GM12878 (cell line): ENCODE results near the gene COL13A1.

Experiments used
- ESRRA ChIP-seq: IDR thresholded peaks from 2 replicates; pipeline ENCODE4 v1.6.1; 2012; ENCODE audit warnings: mild to moderate bottlenecking, low read length, improper control_type of control experiment
- EZH2 ChIP-seq: IDR thresholded peaks from 2 replicates; pipeline ENCODE4 v1.6.1; 2012; ENCODE audit warnings: low read depth, mild to moderate bottlenecking, control low read depth, inconsistent platforms, low read length, borderline replicate concordance; ENCODE audit not compliant: control insufficient read depth
- GABPA ChIP-seq: IDR thresholded peaks from 2 replicates; pipeline ENCODE4 v1.6.1; 2014; ENCODE audit warnings: antibody characterized with exemption, low read depth, mild to moderate bottlenecking, inconsistent platforms
- POU2F2 ChIP-seq: IDR thresholded peaks from 3 replicates; pipeline ENCODE4 v1.6.1; 2011; ENCODE audit warnings: low read depth, mild to moderate bottlenecking, low read length, borderline replicate concordance
- SMC3 ChIP-seq: IDR thresholded peaks from 2 replicates; pipeline ENCODE4 v1.6.1; 2011; ENCODE audit warnings: low read length, improper control_type of control experiment, borderline replicate concordance
- SP1 ChIP-seq: IDR thresholded peaks from one replicate; pipeline ENCODE4 v1.6.1; 2011; ENCODE audit warnings: low read depth, low read length
- SRF ChIP-seq, 2 experiments: IDR thresholded peaks; 2 replicates each; pipeline ENCODE4 v1.6.1; 2011; ENCODE audit warnings: low read depth in 2 of 2, low read length in 2 of 2, mild to moderate bottlenecking in 1 of 2, moderate library complexity in 1 of 2
- TF ChIP-seq, protein P1 (sequence below), 3 experiments: IDR thresholded peaks in 2 of 3; conservative IDR thresholded peaks in 1 of 3; 2 replicates each; pipeline ENCODE4 v1.5.1; 2011; ENCODE audit warnings: low read depth in 3 of 3, low read length in 3 of 3, mild to moderate bottlenecking in 3 of 3, control low read depth in 2 of 3, moderate library complexity in 2 of 3, inconsistent platforms in 1 of 3, mixed read lengths in 1 of 3; ENCODE audit not compliant: control insufficient read depth in 2 of 3, insufficient read depth in 1 of 3; ENCODE audit errors: extremely low read depth in 1 of 3
- TF ChIP-seq, protein P2 (sequence below): IDR thresholded peaks from 2 replicates; pipeline ENCODE4 v1.6.1; 2012; ENCODE audit warnings: low read length, inconsistent platforms
- TF ChIP-seq, protein P3 (sequence below): IDR thresholded peaks from 2 replicates; pipeline ENCODE4 v1.6.1; 2012; ENCODE audit warnings: low read depth, low read length, improper control_type of control experiment

DNA sequence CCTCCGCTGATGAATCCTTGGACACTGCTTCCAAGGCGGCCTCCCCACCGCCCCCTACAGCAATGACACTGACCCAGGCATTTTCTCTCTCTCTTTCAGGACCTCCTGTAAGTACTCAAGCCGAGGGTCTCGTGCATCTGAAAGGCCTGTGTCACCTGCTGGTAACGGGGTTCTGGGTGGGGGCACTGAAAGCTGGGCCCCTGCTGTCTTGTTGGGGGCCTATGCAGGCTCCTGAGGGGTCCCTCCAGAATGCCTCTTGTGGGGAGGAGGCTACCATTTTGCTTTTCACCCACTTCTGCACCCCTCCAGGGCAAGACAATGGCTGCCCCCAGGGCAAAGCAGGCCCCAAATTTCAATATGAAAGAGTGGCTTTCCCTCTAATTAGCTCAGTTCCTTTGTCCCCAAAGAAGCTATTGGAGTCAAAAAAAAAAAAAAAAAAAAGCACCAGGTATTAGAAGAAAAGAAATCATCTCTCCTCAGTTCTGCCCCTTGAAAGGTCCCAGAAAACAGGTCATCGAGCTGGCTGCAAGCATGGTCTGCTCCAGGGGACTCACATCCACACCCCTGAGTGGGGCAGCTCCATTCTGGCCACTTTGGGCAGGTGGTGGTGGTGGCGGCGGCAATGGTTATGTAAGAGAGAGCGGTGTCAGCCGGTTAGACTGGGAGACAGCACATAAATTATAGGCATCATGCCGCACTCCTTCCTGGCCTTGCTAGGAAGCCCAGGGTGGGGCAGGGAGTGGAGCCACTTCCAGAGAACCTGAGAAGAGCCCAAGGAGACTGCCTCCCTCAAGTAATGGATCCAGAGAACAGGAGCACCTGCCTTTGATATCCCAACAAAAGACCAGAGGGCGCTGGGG lies 66.2 kb downstream of the COL13A1 start:
- TF ChIP-seq ESRRA (no peak), SRF (IDR thresholded peaks at IDR 0.05; ENCODE audit: low read depth in 2 of 2, low read length in 2 of 2) (no peak), EZH2 (no peak), SP1 (no peak), POU2F2 (no peak), GABPA (no peak), SMC3 (no peak)
- TF ChIP-seq, protein P1, sequence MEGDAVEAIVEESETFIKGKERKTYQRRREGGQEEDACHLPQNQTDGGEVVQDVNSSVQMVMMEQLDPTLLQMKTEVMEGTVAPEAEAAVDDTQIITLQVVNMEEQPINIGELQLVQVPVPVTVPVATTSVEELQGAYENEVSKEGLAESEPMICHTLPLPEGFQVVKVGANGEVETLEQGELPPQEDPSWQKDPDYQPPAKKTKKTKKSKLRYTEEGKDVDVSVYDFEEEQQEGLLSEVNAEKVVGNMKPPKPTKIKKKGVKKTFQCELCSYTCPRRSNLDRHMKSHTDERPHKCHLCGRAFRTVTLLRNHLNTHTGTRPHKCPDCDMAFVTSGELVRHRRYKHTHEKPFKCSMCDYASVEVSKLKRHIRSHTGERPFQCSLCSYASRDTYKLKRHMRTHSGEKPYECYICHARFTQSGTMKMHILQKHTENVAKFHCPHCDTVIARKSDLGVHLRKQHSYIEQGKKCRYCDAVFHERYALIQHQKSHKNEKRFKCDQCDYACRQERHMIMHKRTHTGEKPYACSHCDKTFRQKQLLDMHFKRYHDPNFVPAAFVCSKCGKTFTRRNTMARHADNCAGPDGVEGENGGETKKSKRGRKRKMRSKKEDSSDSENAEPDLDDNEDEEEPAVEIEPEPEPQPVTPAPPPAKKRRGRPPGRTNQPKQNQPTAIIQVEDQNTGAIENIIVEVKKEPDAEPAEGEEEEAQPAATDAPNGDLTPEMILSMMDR (IDR thresholded peaks at IDR 0.05 in 2 of 3, conservative IDR thresholded peaks at IDR 0.05 in 1 of 3; ENCODE audit: control insufficient read depth in 2 of 3, extremely low read depth in 1 of 3, insufficient read depth in 1 of 3, low read depth in 3 of 3, low read length in 3 of 3), result no peak
- TF ChIP-seq, protein P2, sequence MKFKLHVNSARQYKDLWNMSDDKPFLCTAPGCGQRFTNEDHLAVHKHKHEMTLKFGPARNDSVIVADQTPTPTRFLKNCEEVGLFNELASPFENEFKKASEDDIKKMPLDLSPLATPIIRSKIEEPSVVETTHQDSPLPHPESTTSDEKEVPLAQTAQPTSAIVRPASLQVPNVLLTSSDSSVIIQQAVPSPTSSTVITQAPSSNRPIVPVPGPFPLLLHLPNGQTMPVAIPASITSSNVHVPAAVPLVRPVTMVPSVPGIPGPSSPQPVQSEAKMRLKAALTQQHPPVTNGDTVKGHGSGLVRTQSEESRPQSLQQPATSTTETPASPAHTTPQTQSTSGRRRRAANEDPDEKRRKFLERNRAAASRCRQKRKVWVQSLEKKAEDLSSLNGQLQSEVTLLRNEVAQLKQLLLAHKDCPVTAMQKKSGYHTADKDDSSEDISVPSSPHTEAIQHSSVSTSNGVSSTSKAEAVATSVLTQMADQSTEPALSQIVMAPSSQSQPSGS, result no peak
- TF ChIP-seq, protein P3, sequence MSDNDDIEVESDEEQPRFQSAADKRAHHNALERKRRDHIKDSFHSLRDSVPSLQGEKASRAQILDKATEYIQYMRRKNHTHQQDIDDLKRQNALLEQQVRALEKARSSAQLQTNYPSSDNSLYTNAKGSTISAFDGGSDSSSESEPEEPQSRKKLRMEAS, result no peak
